ENCODE data around the gene RDH14.

The RDH14 gene

GRCh38 chr2:18560031-18560796, at the start of gene RDH14:
Gene RDH14 (minus strand): TSS chr2:18560653. CDS start chr2:18560572, 81 bp downstream.
- peak; percentile 91 for DNase-seq

GRCh38 chr2:18610090-18610489, 49.6 kb upstream of the RDH14 start:
- DNase-seq, result no peak

GRCh38 chr2:18605115-18605514, 44.7 kb upstream of the RDH14 start:
- no peak for DNase-seq

GRCh38 chr2:18604531-18604885, 44.1 kb upstream of the RDH14 start:
- DNase-seq, result no peak

GRCh38 chr2:18603854-18604530, 43.5 kb upstream of the RDH14 start:
- DNase-seq, result no peak

GRCh38 chr2:18602298-18602697, 41.8 kb upstream of the RDH14 start:
- no peak for DNase-seq

GRCh38 chr2:18600255-18600613, 39.8 kb upstream of the RDH14 start:
- no peak for DNase-seq

GRCh38 chr2:18599509-18600254, 39.2 kb upstream of the RDH14 start:
- peak; percentile 47 for DNase-seq

- no peak for DNase-seq
These were observed 38.5 kb upstream of the RDH14 start for GRCh38 chr2:18598848-18599484.

GRCh38 chr2:18597618-18598017, 37.2 kb upstream of the RDH14 start:
- no peak for DNase-seq

GRCh38 chr2:18596993-18597392, 36.5 kb upstream of the RDH14 start:
- no peak for DNase-seq

- no peak for DNase-seq
These were observed 33.0 kb upstream of the RDH14 start for GRCh38 chr2:18593496-18593895.

- DNase-seq, result peak; percentile 13
These were observed 31.9 kb upstream of the RDH14 start for GRCh38 chr2:18592372-18592771.

- no peak for DNase-seq
These were observed 28.9 kb upstream of the RDH14 start, which contains the start of gene NT5C1B for GRCh38 chr2:18589354-18589753. Gene NT5C1B (minus strand): TSS chr2:18589569. CDS start chr2:18589468, 101 bp downstream.

- no peak for DNase-seq
These were observed 28.3 kb upstream of the RDH14 start for GRCh38 chr2:18588802-18589201.

- DNase-seq, result no peak
These were observed 27.6 kb upstream of the RDH14 start for GRCh38 chr2:18588049-18588448.

- DNase-seq, result peak; percentile 55
These were observed 25.1 kb upstream of the RDH14 start for GRCh38 chr2:18585526-18585925.

GRCh38 chr2:18584608-18584954, 24.1 kb upstream of the RDH14 start:
- no peak for DNase-seq

- DNase-seq, result no peak
These were observed 23.6 kb upstream of the RDH14 start for GRCh38 chr2:18583905-18584607.

GRCh38 chr2:18580606-18581005, 20.2 kb upstream of the RDH14 start:
- no peak for DNase-seq

GRCh38 chr2:18578033-18578432, 17.6 kb upstream of the RDH14 start:
- peak; percentile 11 for DNase-seq

GRCh38 chr2:18566145-18566769, 5.8 kb upstream of the RDH14 start:
- no peak for DNase-seq

GRCh38 chr2:18560797-18561085, 288 bp upstream of the RDH14 start:
- no peak for DNase-seq
